ENCODE results near the gene DNAJC30.

DNA sequence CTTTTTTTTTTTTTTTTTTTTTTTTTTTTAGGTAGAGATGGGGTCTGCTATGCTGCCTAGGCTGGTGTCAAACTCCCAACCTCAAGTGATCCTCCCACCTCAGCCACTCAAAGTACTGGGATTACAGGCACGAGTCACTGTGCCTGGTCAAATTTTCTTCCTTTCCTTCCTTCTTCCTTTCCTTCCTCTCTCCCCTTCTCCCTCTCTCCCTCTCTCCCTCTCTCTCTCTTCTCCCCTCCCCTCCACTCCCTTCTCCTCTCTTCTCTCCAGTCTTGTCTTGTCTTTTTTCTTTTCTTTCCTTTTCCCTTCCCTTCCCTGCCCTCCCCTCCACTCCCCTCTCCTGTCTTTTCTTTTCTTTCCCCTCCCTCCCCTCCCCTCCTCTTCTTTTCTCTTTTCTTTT is 51.7 kb downstream of the DNAJC30 start:
- no peak for TF ChIP-seq EZH2 (IDR thresholded peaks at IDR 0.05; ENCODE audit: borderline replicate concordance, insufficient read depth, low read depth, low read length, poor library complexity, severe bottlenecking)
- TF ChIP-seq, protein P1, sequence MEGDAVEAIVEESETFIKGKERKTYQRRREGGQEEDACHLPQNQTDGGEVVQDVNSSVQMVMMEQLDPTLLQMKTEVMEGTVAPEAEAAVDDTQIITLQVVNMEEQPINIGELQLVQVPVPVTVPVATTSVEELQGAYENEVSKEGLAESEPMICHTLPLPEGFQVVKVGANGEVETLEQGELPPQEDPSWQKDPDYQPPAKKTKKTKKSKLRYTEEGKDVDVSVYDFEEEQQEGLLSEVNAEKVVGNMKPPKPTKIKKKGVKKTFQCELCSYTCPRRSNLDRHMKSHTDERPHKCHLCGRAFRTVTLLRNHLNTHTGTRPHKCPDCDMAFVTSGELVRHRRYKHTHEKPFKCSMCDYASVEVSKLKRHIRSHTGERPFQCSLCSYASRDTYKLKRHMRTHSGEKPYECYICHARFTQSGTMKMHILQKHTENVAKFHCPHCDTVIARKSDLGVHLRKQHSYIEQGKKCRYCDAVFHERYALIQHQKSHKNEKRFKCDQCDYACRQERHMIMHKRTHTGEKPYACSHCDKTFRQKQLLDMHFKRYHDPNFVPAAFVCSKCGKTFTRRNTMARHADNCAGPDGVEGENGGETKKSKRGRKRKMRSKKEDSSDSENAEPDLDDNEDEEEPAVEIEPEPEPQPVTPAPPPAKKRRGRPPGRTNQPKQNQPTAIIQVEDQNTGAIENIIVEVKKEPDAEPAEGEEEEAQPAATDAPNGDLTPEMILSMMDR (IDR thresholded peaks at IDR 0.05), result no peak
